ENCODE measurements around the gene EPHA2.

DNA sequence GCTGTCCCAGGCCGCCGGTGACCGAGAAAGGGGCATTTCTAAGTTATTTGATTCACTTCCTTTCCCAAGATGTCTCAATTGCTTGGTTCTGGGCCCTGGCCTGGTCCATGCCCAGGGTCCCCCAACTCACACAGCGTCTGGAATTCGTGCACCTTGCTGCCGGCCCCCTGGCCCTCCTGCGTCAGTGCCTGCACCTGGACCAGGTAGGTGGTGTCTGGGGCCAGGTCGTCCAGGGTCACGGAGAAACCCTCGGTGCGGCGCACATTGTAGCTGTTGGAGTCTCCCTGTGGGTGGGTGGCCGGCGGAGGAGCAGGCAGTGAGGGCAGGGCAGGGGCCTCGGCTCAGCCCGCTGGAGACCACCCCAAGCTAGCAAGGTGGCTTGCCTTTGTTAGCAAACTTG, 21.0 kb downstream of the EPHA2 start:
- TF ChIP-seq, protein P1, sequence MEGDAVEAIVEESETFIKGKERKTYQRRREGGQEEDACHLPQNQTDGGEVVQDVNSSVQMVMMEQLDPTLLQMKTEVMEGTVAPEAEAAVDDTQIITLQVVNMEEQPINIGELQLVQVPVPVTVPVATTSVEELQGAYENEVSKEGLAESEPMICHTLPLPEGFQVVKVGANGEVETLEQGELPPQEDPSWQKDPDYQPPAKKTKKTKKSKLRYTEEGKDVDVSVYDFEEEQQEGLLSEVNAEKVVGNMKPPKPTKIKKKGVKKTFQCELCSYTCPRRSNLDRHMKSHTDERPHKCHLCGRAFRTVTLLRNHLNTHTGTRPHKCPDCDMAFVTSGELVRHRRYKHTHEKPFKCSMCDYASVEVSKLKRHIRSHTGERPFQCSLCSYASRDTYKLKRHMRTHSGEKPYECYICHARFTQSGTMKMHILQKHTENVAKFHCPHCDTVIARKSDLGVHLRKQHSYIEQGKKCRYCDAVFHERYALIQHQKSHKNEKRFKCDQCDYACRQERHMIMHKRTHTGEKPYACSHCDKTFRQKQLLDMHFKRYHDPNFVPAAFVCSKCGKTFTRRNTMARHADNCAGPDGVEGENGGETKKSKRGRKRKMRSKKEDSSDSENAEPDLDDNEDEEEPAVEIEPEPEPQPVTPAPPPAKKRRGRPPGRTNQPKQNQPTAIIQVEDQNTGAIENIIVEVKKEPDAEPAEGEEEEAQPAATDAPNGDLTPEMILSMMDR (IDR thresholded peaks at IDR 0.05; ENCODE audit: insufficient read depth, low read length, poor library complexity, severe bottlenecking), result no peak
- TF ChIP-seq EZH2phosphoT487 (conservative IDR thresholded peaks at IDR 0.05; ENCODE audit: low read length), result no peak
